Fibroblast of skin of left quadriceps (primary cell): ENCODE results near the gene APPBP2.
A peak's percentile ranks its signal among the peaks of the same experiment; 100 is the strongest.
"Not testable (repeated sequence)": the region's sequence is repeated elsewhere in the genome, so short reads cannot be mapped to it uniquely, and the experiment has no call there.

Source experiments
- DNase-seq, 2 experiments: peaks; one replicate each; pipeline ENCODE4 v3.0.0-alpha.2; 2013; ENCODE audit warnings: low read depth in 2 of 2

Gene APPBP2

DNA sequence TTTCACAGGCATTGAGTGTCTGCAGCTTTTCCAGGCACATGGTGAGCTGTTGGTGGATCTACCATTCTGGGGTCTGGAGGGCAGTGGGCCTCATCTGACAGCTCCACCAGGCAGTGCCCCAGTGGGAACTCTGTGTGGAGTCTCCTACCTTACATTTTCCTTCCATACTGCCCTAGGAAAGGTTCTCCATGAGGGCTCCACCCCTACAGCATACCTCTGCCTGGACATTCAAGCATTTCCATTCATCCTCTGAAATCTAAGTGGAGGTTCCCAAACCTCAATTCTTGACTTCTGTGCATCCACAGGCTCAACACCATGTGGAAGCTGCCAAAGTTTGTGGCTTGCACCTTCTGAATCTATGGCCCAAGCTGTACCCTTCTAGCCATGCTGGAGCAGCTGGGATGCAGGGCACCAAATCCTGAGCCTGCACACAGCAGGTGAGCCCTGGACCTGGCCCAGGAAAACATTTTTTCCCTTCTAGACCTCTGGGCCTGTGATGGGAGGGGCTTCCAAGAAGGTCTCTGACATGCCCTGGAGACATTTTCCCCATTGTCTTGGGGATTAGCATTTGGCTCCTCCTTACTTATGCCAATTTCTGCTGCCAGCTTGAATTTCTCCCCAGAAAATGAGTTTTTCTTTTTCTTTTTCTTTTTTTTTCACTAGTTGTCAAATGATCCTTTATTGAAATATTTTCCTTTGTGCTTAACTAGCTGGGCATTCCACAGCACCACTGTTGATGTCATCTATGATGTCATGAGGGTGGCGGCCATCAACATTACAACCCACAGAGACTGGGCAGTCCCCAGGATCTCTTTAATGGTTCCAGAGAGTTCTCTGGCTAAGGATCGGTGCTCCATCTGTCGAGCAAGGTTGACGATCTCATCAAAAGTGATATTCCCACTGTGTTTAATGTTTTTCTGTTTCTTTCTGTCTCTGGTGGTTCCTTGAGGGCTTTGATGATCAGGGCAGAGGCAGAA, 92.7 kb downstream of the APPBP2 start:
- DNase-seq, result not testable (repeated sequence)

DNA sequence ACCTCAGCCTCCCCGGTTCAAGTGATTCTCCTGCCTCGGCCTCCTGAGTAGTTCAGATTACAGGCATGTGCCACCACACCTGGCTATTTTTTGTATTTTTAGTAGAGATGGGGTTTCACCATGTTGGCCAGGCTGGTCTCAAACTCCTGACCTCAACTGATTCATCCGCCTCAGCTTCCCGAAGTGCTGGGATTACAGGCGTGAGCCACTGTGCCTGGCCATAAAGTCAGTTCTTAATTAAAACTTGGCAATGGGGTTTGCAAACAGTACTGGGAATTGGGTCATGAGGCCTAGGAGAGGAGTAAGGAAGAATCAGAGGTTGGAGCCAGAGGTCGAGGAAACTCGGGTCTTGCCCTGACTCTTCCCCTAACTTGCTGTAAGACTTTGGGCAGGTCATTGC, 95.5 kb downstream of the APPBP2 start:
- DNase-seq, result not testable (repeated sequence)

DNA sequence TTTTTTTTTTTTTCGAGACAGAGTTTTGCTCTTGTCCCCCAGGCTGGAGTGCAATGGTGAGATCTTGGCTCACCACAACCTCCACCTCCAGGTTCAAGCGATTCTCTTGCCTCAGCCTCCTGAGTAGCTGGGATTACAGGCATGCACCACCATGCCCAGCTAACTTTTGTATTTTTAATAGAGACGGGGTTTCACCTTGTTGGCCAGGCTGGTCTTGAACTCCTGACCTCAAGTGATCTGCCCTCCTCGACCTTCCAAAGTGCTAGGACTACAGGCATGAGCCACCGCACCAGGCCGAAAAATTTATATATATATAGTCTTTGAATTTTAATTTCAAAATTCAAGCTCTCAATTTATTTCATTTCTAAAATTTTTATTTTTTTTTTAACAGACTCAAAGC, 97.6 kb downstream of the APPBP2 start:
- not testable (repeated sequence) for DNase-seq

DNA sequence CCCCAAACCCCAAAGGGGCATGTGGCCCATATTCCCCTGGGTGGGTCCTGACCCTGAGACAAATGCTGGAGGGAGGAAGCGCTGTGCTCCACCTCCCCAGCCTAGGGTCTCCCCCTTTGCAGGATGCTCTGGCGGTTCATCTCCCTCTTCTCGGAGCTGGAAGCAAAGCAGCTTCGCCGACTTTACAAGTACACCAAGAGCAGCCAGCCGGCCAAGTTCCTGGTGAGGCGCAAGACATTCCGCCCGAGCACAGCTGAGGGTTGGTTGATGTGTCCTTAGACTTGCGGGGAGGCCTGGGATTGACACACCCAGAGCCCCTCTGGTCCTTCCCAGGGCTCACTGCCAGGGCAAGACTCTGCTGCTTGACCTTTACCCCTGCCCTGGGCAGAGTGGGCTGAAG, 99.4 kb downstream of the APPBP2 start:
- DNase-seq, result no peak

DNA sequence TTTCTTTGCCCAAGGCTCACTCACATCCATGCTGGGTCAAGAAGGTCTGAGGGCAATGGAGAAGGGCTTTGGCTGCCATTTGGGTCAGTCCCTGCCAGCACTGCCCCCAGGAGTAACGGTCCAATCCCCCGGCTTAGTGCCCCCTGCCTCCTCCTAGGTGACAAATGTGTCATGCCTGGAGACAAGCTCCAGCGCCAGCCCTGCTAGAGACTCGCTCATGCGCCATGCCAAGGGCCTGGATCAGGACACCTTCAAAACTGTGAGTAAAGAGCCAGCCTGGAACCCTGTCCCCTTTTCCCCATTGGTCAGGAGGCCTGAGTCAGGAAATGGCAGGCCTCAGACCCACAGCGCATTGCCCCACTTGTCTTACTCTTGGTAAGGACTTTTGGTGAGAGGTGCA, 100.4 kb downstream of the APPBP2 start:
- no peak for DNase-seq

DNA sequence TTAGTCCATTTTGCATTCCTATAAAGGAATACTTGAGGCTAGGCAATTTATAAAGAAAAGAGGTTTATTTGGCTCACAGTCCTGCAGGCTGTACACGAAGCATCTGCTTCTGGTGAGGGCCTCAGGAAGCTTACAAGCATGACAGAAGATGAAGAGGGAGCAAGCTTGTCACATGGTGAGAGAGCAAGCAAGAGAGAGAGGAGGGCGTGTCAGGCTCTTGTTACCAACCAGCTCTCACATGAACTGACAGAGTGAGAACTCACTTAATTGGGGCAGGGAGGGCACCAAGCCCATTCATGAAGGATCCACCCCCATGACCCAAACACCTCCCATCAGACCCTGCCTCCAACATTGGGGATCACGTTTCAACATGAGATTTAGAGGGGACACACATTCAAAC, 102.2 kb downstream of the APPBP2 start:
- no peak for DNase-seq

DNA sequence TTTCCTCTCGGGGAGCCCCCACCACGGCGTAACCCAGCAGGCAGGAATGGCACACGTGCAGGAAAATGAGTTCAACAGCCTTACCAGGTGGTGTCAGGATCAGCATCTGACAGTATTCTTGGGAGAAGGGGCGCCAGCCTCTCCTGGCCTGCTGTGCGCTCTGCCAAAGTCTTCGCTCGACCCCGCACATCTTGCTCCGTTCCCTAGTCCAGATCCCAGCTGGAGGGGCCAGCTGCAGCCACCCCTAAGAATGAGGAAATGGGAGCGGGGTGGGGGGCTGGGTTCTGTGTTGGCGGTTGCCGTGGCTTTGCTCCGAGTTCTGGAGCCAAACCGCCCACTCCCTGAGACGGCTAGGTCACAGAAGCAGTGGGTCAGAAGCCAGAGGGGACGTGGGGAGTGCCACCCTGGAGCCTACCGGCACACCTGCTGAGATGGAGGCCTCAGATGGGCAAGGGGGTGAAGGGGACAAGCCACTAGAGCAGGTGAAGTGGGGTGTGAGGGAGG, 103.8 kb downstream of the APPBP2 start, which contains the start of gene CHCT1:
CHCT1 (plus strand) TSS at position 328 of the 504 bp plus-strand sequence; CDS start at position 432, 104 bp downstream.
- no peak for DNase-seq

DNA sequence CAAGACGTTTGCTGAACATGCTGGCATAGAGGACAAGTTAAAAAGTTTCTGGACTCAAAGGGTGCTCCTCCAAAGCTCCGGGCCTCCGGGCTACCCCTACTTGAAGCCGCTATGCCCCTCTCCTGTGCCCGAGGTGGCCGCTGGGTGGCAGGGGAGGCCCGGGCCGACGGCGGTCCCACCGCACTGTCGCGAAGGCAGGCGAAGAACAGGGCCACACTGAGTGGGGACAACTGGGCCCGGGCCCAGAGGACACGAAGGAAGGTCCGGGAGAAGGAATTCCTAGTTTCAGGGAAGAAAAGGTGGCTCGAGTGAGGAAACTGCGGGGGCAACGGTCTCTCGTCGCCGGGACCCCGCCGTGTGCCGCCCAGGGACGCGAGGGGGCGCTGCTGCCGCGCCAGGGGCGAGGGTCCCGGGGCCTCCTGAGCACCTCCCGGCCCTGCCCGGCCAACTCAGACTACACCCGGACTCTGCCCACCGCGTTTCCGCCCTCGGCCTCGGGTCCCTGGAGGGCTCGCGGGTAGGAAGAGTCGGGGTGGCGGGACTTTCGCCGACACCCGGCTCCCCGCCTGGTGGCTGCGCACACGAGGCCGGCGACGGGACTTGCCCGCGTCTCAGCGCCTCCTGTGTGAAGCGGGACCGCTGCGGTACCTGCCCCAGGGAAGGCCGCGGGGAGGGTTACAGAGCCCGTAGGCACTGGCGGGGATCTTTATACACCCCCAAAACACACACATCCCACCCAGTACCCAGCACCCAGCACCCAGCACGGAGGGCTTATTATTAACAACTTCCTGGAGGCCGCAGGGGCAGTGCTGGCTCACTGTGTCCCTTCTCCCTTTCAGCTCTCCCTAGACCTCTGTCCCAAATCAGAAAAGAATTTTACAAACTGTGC, 104.5 kb downstream of the APPBP2 start:
- DNase-seq, result peak in 1 of 2 experiments; percentile 33

DNA sequence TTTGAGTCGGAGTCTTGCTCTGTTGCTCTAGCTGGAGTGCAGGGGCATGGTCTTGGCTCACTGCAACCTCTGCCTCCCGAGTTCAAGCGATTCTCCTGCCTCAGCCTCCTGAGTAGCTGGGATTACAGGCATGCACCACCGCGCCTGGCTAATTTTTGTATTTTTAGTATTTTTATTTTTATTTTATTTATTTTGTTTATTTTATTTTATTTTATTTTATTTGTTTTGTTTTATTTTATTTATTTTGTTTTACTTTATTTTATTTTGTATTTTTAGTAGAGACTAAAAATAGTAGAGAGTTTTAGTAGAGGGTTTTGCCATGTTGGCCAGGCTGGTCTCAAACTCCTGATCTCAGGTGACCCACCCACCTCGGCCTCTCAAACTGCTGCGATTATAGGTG, 106.2 kb downstream of the APPBP2 start:
- not testable (repeated sequence) for DNase-seq

DNA sequence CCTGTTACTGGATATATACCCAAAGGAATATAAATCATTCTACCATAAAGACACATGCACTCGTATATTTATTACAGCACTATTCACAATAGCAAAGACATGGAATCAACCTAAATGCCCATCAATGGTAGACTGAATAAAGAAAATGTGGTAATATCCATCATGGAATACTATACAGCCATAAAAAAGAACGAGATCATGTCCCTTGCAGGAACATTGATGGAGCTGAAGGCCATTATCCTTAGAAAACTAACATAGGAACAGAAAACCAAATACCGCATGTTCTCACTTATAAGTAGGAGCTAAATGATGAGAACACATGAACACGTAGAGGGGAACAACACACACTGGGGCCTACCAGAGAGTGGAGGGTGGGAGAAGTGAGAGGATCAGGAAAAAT, 107.0 kb downstream of the APPBP2 start:
- DNase-seq, result not testable (repeated sequence)

DNA sequence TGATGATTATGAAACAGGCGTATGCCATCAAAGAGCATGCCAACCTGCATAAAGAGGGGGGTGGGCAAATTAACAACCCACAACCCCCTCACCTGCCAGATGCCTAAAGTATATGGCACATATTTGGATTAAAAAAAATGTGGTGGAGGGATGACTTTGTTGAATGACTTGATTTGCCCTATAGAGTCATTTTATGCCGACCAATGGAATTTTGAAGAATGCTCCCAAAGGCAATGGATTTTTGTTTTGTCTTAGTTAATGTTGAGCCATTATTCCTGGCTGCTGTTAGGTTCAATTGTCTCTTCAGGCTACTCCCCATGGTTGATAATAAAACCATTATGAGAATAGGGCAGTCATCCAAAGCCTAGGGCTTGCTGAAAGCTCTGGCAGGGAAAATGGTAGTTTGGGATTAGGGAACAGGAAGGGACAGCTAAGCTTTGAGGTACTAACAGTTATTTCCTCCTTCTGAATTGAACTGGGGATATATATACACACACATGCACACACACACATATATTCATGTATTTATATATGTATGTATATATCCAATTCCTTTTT, 109.6 kb downstream of the APPBP2 start:
- DNase-seq, result no peak

DNA sequence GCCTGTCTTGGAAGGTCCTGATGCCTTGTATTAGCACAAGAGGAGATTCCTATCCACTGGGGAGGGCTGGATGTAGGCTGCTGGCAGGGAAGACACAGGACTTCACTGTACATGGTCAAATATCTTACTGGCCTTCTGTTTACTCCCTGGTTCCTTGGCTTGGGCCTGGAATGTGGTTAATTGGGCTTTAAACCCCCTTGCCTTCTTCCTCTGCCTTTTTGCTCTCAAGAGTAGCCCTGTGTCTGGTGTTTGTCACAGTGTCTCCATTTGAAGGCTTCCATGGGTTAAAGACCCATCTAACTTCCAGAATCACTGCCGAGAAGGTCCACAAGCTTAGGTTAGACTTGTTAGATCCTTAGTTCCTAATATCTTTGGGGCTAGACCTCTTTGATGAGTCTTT, 110.9 kb downstream of the APPBP2 start:
- no peak for DNase-seq

DNA sequence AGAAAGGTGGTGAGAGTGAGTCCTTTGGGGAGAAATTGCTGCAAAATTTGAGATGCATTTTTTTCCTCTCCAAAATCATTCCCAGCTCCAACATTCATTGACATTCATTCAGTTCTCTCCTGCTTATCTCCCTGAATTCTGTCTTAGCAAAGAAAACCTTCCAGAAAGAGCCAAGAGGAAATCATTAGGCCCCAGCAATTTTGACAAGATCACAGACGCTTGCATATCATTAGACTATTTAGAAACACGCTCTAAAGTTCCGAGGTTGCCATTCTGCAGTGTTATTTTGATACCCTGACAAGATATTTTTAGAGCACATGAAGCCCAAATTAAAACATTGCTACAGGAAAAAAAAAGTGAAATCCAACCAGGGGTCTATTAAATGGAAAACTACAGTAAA, 113.3 kb downstream of the APPBP2 start:
- DNase-seq, result no peak

DNA sequence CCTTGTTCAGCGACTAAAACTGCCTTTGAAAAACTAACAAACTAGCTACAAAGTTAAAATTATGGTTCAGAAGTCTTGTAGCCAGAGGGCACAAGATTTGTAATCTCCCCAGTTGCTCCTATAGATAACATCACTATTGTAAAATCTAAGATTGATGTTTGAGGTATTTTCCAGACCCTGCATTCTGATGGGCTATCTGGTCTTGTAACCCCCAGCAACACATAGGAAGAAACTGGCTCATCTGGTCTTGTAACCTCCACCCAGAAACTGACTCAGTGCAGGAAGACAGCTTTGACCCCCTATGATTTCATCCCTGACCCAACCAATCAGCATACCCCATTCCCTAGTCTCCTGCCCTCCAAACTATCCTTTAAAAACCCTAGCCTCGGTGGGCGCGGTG, 116.0 kb downstream of the APPBP2 start:
- no peak for DNase-seq

DNA sequence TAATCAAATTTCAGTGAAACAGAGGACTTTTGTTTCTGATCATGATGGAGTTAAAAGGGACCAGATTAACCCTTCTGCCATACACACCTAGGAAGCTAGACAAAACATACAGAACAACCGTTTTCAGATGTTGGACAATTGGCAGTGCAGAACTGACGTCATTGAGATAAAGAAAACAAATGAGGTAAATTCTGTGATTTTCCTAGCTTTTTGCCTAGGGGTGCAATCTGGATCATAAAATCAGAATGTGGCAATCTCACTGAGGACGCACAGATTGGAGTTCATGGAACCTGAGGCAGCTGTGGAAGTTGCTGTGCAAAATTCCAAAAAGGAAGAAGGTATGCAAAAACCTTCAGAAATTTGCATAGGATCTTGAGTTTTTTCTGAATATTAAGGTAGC, 119.2 kb downstream of the APPBP2 start:
- DNase-seq, result no peak

DNA sequence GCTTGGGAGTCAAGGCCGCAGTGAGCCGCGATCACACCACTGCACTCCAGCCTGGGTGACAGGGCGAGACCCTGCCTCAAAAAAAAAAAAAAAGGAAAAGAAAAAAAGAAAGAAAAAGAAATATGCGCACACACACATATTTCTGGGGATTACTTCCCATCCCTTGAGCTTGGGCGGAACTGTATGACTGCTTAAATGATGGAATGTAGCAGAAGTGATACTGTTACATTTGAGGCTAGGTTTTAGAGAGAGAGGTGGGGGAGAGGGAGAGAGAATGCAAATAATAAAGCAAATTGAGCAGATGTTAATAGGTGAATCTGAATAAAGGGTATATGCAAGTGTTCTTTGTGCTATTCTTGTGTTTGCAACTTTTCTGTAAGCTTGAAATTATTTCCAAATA, 122.1 kb downstream of the APPBP2 start:
- DNase-seq, result no peak

DNA sequence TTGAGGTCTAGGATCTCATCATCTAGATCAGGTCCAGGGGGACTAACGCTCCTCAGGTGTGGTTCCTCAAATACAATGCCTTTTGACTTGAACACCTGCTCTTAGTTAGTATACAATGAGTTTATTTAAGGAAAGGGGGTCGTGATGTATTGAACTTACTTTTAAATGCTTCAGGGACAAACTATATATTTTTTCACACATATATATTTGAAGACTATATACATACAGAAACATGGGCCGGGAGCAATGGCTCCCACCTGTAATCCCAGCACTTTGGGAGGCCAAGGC, 122.6 kb downstream of the APPBP2 start:
- DNase-seq, result no peak

DNA sequence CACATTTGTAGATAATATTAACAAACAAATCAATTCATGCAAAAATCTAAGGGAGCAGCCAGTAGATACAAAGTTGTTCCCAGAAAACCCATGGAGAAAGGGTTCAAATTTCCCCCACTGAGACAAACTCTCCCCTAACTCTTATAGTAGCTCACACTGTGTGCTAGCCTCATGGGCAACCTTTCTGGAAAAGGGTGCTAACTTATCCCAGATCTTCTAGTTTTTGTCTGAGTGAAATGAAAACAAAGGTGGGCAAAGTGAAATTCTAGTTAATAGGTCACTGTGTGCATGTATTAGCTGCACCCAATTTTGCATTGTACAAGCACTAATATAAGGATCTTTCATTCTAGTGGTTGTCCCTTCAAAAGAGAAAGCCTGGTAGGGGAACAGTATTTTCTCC, 124.2 kb downstream of the APPBP2 start:
- DNase-seq, result no peak

DNA sequence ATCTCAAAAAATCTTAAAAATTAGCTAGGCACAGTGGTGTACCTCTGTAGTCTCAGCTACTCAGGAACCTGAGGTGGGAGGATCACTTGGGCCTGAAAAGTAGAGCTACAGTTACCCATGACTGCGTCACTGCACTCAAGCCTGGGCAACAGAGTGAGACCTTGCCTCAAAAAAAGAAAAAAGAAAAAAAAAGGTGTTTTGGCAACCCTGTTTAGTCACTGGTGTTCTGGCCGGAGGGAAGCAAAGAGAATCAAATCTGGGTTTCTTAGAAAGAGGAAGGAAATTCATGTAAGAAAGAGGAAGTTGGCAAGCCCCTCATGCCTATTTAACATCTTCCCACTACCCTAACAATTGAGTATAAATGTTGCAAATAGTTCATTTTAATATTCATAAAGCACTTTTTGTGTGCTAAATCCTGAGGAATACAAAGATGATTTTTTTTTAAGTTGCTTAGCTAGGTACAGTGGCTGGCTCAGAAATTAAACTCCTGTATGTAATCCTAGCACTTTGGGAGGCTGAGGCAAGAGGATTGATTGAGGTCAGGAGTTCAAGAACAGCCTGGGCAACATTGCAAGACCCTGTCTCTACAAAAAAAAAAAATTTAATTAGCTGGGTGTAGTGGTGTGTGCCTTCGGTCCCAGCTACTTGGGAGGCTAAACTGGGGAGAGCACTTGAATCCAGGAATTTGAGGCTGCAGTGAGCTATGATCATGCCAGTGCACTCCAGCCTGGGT, 127.6 kb downstream of the APPBP2 start:
- no peak for DNase-seq

DNA sequence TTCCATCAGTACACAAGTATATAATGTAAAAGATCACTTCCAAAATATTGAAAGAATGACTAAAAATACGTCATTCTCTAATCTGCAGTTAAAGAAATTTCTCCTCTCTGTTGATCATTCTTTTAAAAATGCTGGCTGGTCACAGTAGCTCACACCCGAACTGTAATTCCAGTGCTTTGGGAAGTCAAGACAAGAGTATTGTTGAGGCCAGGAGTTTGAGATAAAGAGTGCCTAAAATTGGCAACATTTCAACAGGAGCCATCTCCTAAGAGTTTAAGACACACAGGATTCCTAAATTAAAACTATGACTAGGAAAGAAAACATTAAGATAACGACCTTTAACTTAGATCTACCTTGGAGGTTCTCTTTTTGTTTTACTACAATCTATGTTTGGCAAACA, 129.6 kb downstream of the APPBP2 start:
- no peak for DNase-seq

DNA sequence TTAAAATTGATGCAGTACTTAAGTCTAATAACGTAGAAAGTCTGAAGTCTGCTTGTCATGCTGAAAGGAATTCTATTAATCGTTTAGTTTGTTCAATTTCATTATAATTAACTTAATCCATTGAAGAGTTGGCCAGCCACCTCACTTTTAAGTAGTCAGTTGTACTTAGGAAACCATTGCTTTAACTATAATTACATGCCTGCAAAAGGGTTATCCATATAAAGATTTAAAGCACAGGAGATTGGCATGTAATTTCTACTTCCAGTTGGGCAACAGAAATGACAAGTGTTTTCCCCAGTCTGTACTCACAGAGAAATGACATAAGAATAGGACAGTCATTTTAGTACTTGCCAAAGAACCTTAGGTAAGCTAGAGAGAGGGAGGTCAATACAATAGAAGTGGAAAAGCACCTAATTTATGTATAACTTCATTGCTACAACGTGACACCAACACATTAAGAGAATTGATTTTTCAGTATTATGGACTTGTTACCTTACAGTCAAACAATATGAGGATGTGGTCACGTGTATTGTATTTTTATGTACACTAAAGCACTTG, 130.5 kb downstream of the APPBP2 start:
- DNase-seq, result no peak
